Stimulated activated CD4-positive, alpha-beta T cell treated with anti-CD3 and anti-CD28 coated beads, TNF-alpha, amount 100 ng/mL, for 24 hours (primary cell): ENCODE measurements around the gene PACSIN3.
"Not testable (repeated sequence)": the region's sequence is repeated elsewhere in the genome, so short reads cannot be mapped to it uniquely, and the experiment has no call there.

Experiments used
- DNase-seq, 3 experiments: peaks; one replicate each; pipeline ENCODE4 v3.0.0-alpha.2; 2020; ENCODE audit warnings: low read depth in 3 of 3

PACSIN3 gene

GRCh38 chr11:47186076-47186699 is at the start of gene PACSIN3:
Gene PACSIN3 (minus strand): TSS chr11:47186434. CDS start chr11:47182727, 3,707 bp downstream.
- DNase-seq, result peak in 1 of 3 experiments; percentile 58

DNA sequence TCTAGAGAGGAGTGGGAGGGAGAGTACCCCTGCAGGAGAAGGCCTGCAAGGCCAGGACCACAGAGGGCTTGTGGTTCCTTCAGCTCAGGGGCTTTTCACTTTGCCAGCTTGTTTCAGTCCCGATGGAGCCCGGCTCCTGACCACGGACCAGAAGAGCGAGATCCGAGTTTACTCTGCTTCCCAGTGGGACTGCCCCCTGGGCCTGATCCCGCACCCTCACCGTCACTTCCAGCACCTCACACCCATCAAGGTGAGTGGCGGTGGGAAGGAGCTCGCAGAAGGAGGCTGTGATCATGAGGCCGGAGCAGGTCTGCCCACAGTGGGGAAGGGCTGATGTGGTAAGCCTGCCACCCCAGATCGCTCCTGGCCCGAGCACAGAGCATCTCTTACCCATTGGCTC is 48.9 kb upstream of the PACSIN3 start:
- DNase-seq, result no peak

DNA sequence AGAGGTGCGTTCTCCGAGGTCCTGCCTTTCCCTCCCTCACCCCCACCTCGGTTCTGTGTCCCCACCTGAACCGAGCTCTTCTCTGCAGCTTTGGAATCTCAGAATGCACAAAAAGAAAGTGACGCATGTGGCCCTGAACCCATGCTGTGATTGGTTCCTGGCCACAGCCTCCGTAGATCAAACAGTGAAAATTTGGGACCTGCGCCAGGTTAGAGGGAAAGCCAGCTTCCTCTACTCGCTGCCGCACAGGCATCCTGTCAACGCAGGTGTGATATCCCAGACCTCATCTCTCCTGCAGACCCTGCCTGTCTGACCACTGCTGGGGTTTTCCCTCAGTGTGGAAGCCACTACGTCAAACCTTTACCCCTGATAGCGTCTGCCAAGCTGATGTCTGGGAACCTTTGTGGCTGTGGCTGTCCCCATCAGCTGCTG is 48.5 kb upstream of the PACSIN3 start:
- peak in 1 of 3 experiments; percentile 45 for DNase-seq

DNA sequence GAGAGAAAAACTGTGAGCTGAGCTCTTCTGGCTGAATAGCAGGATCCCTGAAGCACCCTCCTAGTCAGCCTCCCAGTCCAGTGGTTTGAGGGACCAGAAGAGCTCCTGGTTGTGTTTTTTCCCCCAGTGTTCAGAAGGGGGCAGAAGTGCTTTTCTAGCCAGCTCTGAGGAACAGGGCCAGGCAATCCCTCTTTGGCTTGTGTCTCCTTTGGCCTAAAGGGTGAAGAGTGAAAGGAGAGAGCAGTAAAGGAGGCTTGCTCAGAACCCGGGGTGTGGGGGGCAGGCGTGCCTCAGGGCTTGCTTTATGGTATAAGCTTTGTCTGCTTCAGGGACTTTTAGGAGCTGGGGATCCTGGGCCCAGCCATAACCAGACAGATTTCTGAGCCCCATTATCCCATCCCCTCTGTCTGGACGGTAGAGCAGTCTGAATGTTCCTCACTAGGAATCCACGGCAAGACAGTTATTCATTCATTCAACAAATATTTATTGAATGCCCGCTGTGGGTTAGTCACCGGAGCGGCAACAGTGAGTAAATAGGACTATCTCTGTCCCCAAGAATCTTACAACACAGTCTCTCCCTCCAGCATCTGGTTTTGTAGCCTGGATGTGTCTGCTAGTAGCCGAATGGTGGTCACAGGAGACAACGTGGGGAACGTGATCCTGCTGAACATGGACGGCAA is 47.9 kb upstream of the PACSIN3 start:
- DNase-seq, result no peak

- no peak for DNase-seq
Measured at GRCh38 chr11:47233051-47233450, 46.8 kb upstream of the PACSIN3 start.

GRCh38 chr11:47229161-47229560 is 42.9 kb upstream of the PACSIN3 start:
- DNase-seq, result no peak

DNA sequence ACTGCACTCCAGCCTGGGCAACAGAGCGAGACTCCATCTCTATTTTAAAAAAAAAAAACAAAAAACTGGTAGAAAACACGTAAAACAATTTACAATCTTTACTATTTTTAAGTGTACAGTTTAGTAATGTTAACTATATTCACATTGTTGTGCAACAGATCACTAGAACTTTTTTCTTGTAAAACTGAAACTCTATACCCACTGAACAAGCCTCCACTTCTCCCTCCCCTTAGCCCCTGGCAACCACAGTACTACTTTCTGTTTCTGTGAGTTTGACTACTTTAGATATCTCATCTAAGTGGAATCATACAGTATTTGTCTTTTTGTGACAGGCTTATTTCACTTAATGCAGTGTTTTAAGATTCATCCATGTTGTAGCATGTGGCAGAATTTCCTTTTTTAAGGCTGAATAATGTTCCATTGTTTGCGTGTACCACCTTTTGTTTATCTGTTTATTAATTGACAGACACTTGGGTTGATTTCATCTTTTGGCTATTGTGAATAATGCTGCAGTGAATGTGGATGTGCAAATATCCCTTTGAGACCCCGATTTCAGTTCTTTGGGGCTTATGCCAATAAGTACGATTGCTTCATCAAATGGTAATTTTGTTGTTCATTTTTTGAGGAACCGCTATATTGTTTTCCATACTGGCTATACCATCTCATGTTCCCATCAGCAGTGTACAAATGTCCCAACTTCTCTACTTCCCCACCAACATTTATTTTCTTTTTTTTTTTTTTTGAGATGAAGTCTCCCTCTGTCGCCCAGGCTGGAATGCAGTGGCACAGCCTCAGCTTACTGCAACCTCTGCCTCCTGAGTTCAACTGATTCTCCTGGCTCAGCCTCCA is 39.5 kb upstream of the PACSIN3 start:
- DNase-seq, result no peak

GRCh38 chr11:47222696-47223095 is 36.5 kb upstream of the PACSIN3 start:
- DNase-seq, result no peak

GRCh38 chr11:47220401-47220821 is 34.2 kb upstream of the PACSIN3 start:
- DNase-seq, result no peak

DNA sequence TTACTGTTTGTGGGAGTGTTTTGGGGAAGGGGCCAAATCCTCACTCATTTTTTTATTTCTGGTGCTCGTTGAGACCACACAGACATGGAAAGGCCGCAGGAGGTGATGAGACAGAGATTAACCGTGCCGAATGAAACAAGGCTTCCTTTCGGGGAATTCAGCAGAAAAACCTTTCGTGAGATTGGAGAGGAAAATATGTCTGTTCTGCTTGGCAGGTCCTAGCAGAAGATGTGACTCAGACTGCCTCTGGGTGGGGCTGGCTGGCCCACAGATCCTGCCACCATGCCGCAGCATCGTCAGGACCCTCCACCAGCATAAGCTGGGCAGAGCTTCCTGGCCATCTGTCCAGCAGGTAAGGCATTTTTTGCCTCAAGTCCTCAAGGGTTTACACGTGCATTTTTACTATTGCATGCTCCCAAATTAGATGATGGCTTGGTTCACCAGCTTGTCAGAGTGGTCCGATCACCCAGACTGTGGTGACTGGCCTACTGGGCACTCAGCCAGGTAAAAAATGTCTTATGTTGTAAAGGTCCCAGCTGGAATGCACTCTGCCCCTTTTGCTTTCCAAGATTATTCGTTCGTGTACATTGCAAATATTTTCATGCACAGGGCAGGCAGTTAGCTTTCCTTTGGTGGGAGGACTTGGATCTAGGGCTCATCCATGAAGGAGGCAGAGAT is 30.0 kb upstream of the PACSIN3 start:
- peak; percentile 51 to 73 (median 57) for DNase-seq

DNA sequence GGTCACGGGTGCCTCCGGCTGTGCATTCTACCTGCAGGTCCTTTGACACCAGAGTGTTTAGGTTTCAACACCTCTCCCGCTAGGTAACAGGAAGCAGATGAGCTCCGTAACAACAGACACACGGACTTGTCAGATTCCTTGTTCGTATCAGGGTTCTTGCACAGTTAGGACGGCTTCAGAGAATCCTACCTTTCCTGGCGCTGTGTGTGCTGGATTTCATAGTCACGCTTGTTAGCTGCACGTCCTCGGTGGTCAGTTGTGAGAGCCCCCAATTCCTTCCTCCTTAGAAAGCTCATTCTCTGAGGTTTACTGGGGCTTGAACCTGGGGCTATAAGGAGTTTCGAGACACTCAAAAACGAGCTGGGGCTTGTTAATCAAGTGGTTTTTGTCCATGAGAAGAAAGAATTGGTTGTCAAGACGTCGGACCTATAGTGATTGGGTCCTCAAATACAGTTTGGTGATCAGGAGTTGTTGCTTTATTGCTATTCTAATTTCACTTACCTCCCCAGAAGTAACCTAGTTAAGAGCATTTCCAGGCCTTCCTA is 29.2 kb upstream of the PACSIN3 start:
- no peak for DNase-seq

DNA sequence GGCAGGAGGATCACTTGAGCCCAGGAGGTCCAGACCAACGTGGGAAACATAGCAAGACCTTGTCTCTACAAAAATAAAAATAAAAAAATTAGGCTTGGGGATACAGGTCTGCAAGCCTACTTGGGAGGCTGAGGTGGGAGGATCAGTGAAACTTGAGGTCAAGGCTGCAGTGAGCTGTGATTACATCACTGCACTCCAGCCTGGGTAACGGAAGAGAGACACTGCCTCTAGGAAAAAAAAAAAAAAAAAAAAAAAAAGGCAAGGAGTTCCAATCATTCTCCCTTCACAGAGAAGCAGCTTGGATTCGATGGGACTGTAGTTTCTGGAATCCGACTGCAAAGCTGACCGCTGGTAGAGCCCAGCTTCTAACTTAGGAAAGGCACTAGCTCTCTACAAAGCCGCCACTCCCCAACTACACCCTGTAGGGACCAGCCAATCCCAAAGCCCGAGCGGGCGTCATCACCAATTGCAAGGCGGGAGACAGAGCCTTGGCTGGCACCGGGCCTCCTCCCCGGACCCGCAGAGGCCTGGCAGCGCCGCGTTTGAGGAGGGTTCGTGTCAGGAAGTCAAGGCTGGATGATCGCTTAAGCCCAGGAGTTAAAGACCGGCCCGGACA is 27.8 kb upstream of the PACSIN3 start:
- DNase-seq, result peak; percentile 64 to 86 (median 71)

GRCh38 chr11:47212938-47213337 is 26.7 kb upstream of the PACSIN3 start:
- no peak for DNase-seq

DNA sequence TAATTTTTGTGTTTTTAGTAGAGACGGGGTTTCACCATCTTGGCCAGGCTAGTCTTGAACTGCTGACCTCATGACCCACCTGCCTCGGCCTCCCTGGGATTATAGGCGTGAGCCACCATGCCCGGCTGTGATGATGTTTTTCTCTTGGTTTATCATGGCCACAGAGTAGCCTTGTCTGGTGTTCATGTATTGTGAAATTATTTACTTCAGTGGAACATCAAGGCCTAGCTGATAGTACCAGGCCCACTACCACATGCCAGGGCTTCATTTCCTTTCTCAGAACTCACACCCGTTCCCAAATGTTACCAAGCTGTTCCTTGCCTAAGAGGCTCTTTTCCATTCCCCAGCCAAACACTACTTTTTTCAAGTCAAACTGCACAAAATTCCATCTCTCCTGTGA is 22.4 kb upstream of the PACSIN3 start:
- DNase-seq, result no peak

GRCh38 chr11:47208008-47208552 is 21.8 kb upstream of the PACSIN3 start:
- DNase-seq, result not testable (repeated sequence)

GRCh38 chr11:47207459-47207858 is 21.2 kb upstream of the PACSIN3 start:
- DNase-seq, result no peak

DNA sequence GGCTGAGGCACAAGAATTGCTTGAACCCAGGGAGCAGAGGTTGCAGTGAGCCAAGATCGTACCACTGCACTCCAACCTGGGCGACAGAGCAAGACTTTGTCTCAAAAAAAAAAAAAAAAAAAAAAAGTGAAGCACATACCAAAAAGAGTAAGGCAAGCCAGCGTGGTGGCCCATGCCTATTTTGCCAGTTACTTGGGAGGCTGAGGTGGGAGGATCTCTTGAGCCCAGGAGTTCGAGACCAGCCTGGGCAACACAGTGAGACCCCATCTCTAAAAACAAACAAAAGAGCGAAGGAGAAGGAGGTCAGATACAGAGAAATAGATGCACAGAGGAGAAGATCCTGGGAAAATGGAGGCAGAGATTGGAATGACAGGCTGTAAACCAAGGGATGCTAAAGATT is 20.3 kb upstream of the PACSIN3 start:
- not testable (repeated sequence) for DNase-seq

- no peak for DNase-seq
Measured at GRCh38 chr11:47204637-47204989, 18.4 kb upstream of the PACSIN3 start.

GRCh38 chr11:47202576-47202975 is 16.3 kb upstream of the PACSIN3 start:
- DNase-seq, result no peak

- no peak for DNase-seq
Measured at GRCh38 chr11:47201015-47201414, 14.8 kb upstream of the PACSIN3 start.

DNA sequence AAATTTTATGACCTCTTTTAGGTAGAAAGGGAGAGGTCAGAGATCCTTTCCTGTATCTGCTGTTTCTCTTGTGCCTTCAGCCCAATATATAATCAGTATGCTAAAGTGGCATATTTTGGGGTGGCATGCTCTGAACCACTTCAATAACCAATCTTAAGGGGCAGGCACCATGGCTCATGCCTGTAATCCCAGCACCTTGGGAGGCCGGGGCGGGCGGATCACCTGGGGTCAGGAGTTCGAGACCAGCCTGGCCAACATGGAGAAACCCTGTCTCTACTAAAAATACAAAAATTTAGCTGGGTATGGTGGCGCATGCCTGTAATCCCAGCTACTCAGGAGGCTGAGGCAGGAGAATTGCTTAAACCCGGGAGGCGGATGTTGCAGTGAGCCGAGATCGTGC is 11.9 kb upstream of the PACSIN3 start:
- not testable (repeated sequence) for DNase-seq
